ENCODE measurements around the gene UNC13C. TPM values are rescaled to one million over a fixed set of nuclear protein-coding genes. Genes with fewer than 3 reads are reported as not detected.

UNC13C gene
- total and polyA plus RNA-seq, 2 experiments from 2014 or later: 0.92 to 10.3 TPM

- Histone ChIP-seq H2AFZ (no peak overlapping the region), H3K4me3 (no peak overlapping the region), H3K27ac (no peak overlapping the region), H3K9me2 (replicated peaks; ENCODE audit: insufficient read depth) (no peaks in the 10 kb centered on the region), H3K4me2 (no peak overlapping the region), H3K79me2 (no peaks in the 10 kb centered on the region), H3K4me1 (ENCODE audit: insufficient read depth) (no peaks in the 10 kb centered on the region), H4K20me1 (ENCODE audit: insufficient read depth, poor library complexity, severe bottlenecking) (no peaks in the 10 kb centered on the region), H3K9me3 (ENCODE audit: low read depth) (no peaks in the 10 kb centered on the region), H3K36me3 (replicated peaks; ENCODE audit: insufficient read depth, low read depth) (no peaks in the 10 kb centered on the region), H3K27me3 (no peaks in the 10 kb centered on the region)
- TF ChIP-seq CTCF (IDR thresholded peaks at IDR 0.05; ENCODE audit: poor library complexity): no peak
- no peak for TF ChIP-seq EZH2 (IDR thresholded peaks at IDR 0.05; ENCODE audit: borderline replicate concordance)
- TF ChIP-seq EZH2phosphoT487 (IDR thresholded peaks at IDR 0.05; ENCODE audit: low read depth, severe bottlenecking, unreplicated experiment): no peak
- no peak for DNase-seq (ENCODE audit: low spot score)
- WGBS (ENCODE audit: low lambda C conversion rate, missing lambda C conversion rate): 68% methylated on average over 1 of the region's 1 CpG
These were observed 209.1 kb downstream of the UNC13C start for GRCh38 chr15:54187325-54187724.

GRCh38 chr15:54197995-54198394 is 219.8 kb downstream of the UNC13C start:
- Histone ChIP-seq H2AFZ (no peak overlapping the region), H3K4me1 (ENCODE audit: insufficient read depth) (no peaks in the 10 kb centered on the region), H3K4me2 (no peak overlapping the region), H3K27ac (no peak overlapping the region), H3K27me3 (no peaks in the 10 kb centered on the region), H4K20me1 (ENCODE audit: insufficient read depth, poor library complexity, severe bottlenecking) (no peaks in the 10 kb centered on the region), H3K9me2 (replicated peaks; ENCODE audit: insufficient read depth) (no peaks in the 10 kb centered on the region), H3K79me2 (no peaks in the 10 kb centered on the region), H3K9me3 (ENCODE audit: low read depth) (no peaks in the 10 kb centered on the region), H3K4me3 (no peak overlapping the region), H3K36me3 (replicated peaks; ENCODE audit: insufficient read depth, low read depth) (no peaks in the 10 kb centered on the region)
- DNase-seq (ENCODE audit: low spot score): no peak
- 93% methylated on average over 1 of the region's 1 CpG for WGBS (ENCODE audit: low lambda C conversion rate, missing lambda C conversion rate)
- TF ChIP-seq CTCF (IDR thresholded peaks at IDR 0.05; ENCODE audit: poor library complexity) (no peak), EZH2phosphoT487 (IDR thresholded peaks at IDR 0.05; ENCODE audit: low read depth, severe bottlenecking, unreplicated experiment) (no peak), EZH2 (IDR thresholded peaks at IDR 0.05; ENCODE audit: borderline replicate concordance) (no peak)

DNA sequence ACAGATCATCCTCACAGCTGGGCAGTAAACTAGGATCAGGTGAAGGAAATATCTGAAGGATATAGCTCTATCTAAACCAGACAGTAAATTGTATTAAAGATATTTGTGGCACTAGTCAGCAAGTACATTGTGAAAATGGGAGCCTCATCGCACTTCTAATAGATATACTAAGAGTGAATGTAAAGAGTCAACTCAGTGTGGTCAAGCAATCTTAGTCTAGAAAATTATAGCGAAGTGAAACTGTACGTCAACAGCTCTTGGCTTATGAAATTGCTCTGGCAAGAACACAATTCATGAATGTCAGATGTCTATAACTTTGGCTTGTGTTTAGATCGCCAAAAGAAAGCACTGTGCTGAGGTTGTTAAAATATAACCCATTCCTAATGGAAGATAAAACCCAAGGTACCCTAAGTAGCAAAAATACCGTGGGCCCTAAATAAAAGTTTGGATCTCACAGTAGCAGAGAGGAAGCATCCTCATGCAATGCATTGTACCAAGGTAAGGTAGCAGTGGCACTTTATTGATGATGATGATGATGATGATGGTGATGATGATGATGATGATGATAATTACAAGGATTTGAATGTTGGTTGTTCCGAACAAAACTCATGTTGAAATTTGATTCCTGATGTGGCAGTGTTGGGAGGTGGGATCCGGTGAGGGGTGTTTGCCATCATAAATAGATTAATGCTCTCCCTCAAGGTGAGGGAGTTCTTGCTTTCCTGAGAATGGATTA is 228.5 kb downstream of the UNC13C start:
- Histone ChIP-seq H4K20me1 (ENCODE audit: insufficient read depth, poor library complexity, severe bottlenecking) (no peaks in the 10 kb centered on the region), H3K4me1 (ENCODE audit: insufficient read depth) (no peaks in the 10 kb centered on the region), H3K4me2 (no peak overlapping the region), H3K9me2 (replicated peaks; ENCODE audit: insufficient read depth) (no peaks in the 10 kb centered on the region), H2AFZ (no peak overlapping the region), H3K27ac (no peak overlapping the region), H3K36me3 (replicated peaks; ENCODE audit: insufficient read depth, low read depth) (no peaks in the 10 kb centered on the region), H3K27me3 (no peaks in the 10 kb centered on the region), H3K4me3 (no peak overlapping the region), H3K79me2 (no peaks in the 10 kb centered on the region), H3K9me3 (ENCODE audit: low read depth) (no peaks in the 10 kb centered on the region)
- TF ChIP-seq EZH2 (IDR thresholded peaks at IDR 0.05; ENCODE audit: borderline replicate concordance) (no peak), CTCF (IDR thresholded peaks at IDR 0.05; ENCODE audit: poor library complexity) (no peak), EZH2phosphoT487 (IDR thresholded peaks at IDR 0.05; ENCODE audit: low read depth, severe bottlenecking, unreplicated experiment) (no peak)
- DNase-seq (ENCODE audit: low spot score): no peak
- 79% methylated on average over 7 of the region's 7 CpGs for WGBS (ENCODE audit: low lambda C conversion rate, missing lambda C conversion rate)
